ENCODE results near the gene NSG2.

DNA sequence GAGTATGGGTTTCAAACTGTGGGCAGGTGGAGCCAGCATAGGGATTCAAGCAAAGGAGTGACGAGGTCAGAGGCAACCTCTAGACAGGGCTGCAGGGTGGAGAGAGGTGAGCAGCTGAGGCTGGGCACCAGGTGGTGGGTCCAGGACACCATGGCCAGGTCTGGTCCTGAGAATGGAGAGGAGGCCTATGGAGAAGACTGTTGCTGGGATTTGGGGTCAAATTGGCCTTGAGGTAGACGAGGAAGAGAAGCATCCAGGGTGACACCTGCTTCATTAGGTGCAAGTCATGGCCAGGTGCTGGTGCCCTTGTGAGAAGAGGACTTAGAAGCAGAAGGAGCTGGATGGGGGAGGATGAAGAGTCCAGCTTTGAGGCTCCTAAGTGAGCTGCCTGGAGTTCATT is 99.6 kb downstream of the NSG2 start:
- TF ChIP-seq, protein P1, sequence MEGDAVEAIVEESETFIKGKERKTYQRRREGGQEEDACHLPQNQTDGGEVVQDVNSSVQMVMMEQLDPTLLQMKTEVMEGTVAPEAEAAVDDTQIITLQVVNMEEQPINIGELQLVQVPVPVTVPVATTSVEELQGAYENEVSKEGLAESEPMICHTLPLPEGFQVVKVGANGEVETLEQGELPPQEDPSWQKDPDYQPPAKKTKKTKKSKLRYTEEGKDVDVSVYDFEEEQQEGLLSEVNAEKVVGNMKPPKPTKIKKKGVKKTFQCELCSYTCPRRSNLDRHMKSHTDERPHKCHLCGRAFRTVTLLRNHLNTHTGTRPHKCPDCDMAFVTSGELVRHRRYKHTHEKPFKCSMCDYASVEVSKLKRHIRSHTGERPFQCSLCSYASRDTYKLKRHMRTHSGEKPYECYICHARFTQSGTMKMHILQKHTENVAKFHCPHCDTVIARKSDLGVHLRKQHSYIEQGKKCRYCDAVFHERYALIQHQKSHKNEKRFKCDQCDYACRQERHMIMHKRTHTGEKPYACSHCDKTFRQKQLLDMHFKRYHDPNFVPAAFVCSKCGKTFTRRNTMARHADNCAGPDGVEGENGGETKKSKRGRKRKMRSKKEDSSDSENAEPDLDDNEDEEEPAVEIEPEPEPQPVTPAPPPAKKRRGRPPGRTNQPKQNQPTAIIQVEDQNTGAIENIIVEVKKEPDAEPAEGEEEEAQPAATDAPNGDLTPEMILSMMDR (conservative IDR thresholded peaks at IDR 0.05; ENCODE audit: low read length): no peak
- TF ChIP-seq EZH2phosphoT487 (IDR thresholded peaks at IDR 0.05; ENCODE audit: borderline replicate concordance): no peak
